Omental fat pad (tissue), 4 donors: Measurements from ENCODE around the gene CPD. TPM values are rescaled to one million over a fixed set of nuclear protein-coding genes. Genes with fewer than 3 reads are reported as not detected.
A peak's percentile ranks its signal among the peaks of the same experiment; 100 is the strongest.

Experiments used
- ATAC-seq: fragments of 150-250 bp; one replicate; pipeline ENCODE4 v1.9.1; 2016; ENCODE audit warnings: mild to moderate bottlenecking, moderate library complexity; ENCODE audit not compliant: low FRiP score
- DNase-seq: peaks from one replicate; pipeline ENCODE4 v3.0.0-alpha.2; 2019; ENCODE audit warnings: low spot score
- CTCF ChIP-seq, 3 donors: fragments of 450-650 bp; IDR thresholded peaks; one replicate each; pipeline ENCODE4 v1.5.1; 2016 to 2017; ENCODE audit warnings: antibody characterized with exemption in 3 of 3, mild to moderate bottlenecking in 3 of 3, moderate library complexity in 2 of 3
- total RNA-seq, 4 donors: library from RNA; depleted of rRNA; stranded (reverse); fragments of >200 nt; gene quantifications; one replicate each; pipeline ENCODE4 v1.1.0, GENCODE V29; 2016

CPD gene
- total RNA-seq, result 100 to 1,000 TPM in 1 of 4 donors, 10 to 100 TPM in 3; 57.2 to 101 (median 82.2) TPM

GRCh38 chr17:30378825-30379302 lies at the start of gene CPD:
Gene CPD, plus strand, starts transcription at chr17:30378927. Its CDS starts 54 bp downstream, at chr17:30378981.
- ATAC-seq (peak; percentile 99), DNase-seq (peak; percentile 96)
- no peak for TF ChIP-seq CTCF (IDR thresholded peaks at IDR 0.05)

GRCh38 chr17:30332057-30332542 lies 46.6 kb upstream of the CPD start:
- DNase-seq (no peak), ATAC-seq (no peak)
- TF ChIP-seq CTCF (IDR thresholded peaks at IDR 0.05), result no peak

GRCh38 chr17:30333503-30334360 lies 45.0 kb upstream of the CPD start, which contains the start of gene TMIGD1:
Gene TMIGD1, minus strand, starts transcription at chr17:30334057. Its CDS starts 1,924 bp downstream, at chr17:30332133.
- ATAC-seq, result no peak
- TF ChIP-seq CTCF (IDR thresholded peaks at IDR 0.05), result no peak
- no peak for DNase-seq

- ATAC-seq, result no peak
- no peak for DNase-seq
These were observed 44.3 kb upstream of the CPD start for GRCh38 chr17:30334421-30334820.

GRCh38 chr17:30336369-30337171 lies 42.2 kb upstream of the CPD start:
- no peak for ATAC-seq
- no peak for DNase-seq
- peak in 1 of 3 donors; percentile 38 for TF ChIP-seq CTCF (IDR thresholded peaks at IDR 0.05)

More at GRCh38 chr17:30334421-30334820, 44.3 kb upstream of the CPD start:
- no peak for TF ChIP-seq CTCF (IDR thresholded peaks at IDR 0.05)

GRCh38 chr17:30337393-30337999 lies 41.2 kb upstream of the CPD start:
- DNase-seq, result no peak
- no peak for ATAC-seq
- no peak for TF ChIP-seq CTCF (IDR thresholded peaks at IDR 0.05)
